GM12892 (cell line): ENCODE results near the gene ODAD2.

Experiments used
- POLR2A ChIP-seq: IDR thresholded peaks from 2 replicates; pipeline ENCODE4 v1.6.1; 2011; ENCODE audit warnings: low read depth, low read length, control low read depth
- TAF1 ChIP-seq: IDR thresholded peaks from 2 replicates; pipeline ENCODE4 v1.6.1; 2011; ENCODE audit warnings: low read depth, mild to moderate bottlenecking, control low read depth, low read length, borderline replicate concordance

DNA sequence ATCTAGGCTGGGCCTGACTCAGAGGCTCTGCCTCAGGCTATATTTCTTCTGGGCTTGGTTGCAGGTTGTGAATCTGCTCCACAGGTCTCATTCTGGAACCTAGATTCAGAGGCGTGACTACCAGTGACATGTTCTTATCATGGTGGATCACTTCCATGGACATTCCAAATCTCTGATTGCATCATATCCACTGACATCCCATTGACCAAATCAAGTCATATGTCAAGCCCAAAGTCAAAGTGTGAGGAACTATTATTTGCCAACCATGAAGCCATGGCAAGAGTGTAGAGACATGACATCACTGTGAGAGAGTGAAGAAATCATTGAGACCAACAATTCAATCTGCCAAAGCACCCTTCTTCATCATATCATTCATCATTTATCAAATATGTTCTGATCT, 11.9 kb upstream of the ODAD2 start:
- TF ChIP-seq TAF1 (no peak), POLR2A (no peak)
